GM23248 (cell line): ENCODE measurements around the gene TNF. TPM values are rescaled to one million over a fixed set of nuclear protein-coding genes. Genes with fewer than 3 reads are reported as not detected.
"Not testable (repeated sequence)": the region's sequence is repeated elsewhere in the genome, so short reads cannot be mapped to it uniquely, and the experiment has no call there.

ENCODE experiments used
- DNase-seq: peaks from one replicate; pipeline ENCODE4 v3.0.0-alpha.2; 2015
- H2AFZ ChIP-seq: fragments of 200-600 bp; sonication (generic); 2 replicates; pipeline ENCODE4 v1.6.1; 2016; ENCODE audit warnings: antibody characterized with exemption
- H3F3A ChIP-seq: fragments of 200-600 bp; sonication (generic); 2 replicates; pipeline ENCODE4 v1.6.1; 2016; ENCODE audit warnings: mild to moderate bottlenecking, antibody characterized with exemption, mixed run types; ENCODE audit not compliant: insufficient read depth
- H3K27ac ChIP-seq: fragments of 200-600 bp; sonication (generic); 2 replicates; pipeline ENCODE4 v1.5.1; 2016; ENCODE audit warnings: mild to moderate bottlenecking
- H3K27me3 ChIP-seq: fragments of 200-600 bp; sonication (generic); replicated peaks from 2 replicates; pipeline ENCODE4 v1.6.1; 2016; ENCODE audit warnings: mild to moderate bottlenecking; ENCODE audit not compliant: insufficient read depth
- H3K36me3 ChIP-seq: fragments of 200-600 bp; sonication (generic); 2 replicates; pipeline ENCODE4 v1.6.1; 2016; ENCODE audit warnings: low read depth, mild to moderate bottlenecking
- H3K4me1 ChIP-seq: fragments of 200-600 bp; sonication (generic); 2 replicates; pipeline ENCODE4 v1.6.1; 2016; ENCODE audit warnings: mild to moderate bottlenecking; ENCODE audit not compliant: insufficient read depth
- H3K4me2 ChIP-seq: fragments of 200-600 bp; sonication (generic); one replicate; pipeline ENCODE4 v1.6.1; 2016; ENCODE audit warnings: mild to moderate bottlenecking; ENCODE audit not compliant: unreplicated experiment
- H3K4me3 ChIP-seq: fragments of 200-600 bp; sonication (generic); 2 replicates; pipeline ENCODE4 v1.5.1; 2016; ENCODE audit warnings: mild to moderate bottlenecking
- H3K79me2 ChIP-seq: fragments of 200-600 bp; sonication (generic); 2 replicates; pipeline ENCODE4 v1.6.1; 2016; ENCODE audit warnings: mild to moderate bottlenecking; ENCODE audit not compliant: insufficient read depth
- H3K9ac ChIP-seq: fragments of 200-600 bp; sonication (generic); 2 replicates; pipeline ENCODE4 v1.6.1; 2016; ENCODE audit warnings: mild to moderate bottlenecking
- H3K9me2 ChIP-seq: fragments of 200-600 bp; sonication (generic); 2 replicates; pipeline ENCODE4 v1.6.1; 2016; ENCODE audit warnings: mixed run types, mild to moderate bottlenecking, moderate library complexity; ENCODE audit not compliant: insufficient read depth
- H3K9me3 ChIP-seq: fragments of 200-600 bp; sonication (generic); one replicate; pipeline ENCODE4 v1.6.1; 2017; ENCODE audit warnings: low read depth
- H4K20me1 ChIP-seq: fragments of 200-600 bp; sonication (generic); 2 replicates; pipeline ENCODE4 v1.6.0; 2016; ENCODE audit not compliant: insufficient read depth
- EZH2 ChIP-seq: fragments of 200-600 bp; sonication (generic); IDR thresholded peaks from 2 replicates; pipeline ENCODE4 v1.6.1; 2018; ENCODE audit warnings: antibody characterized with exemption, mild to moderate bottlenecking; ENCODE audit not compliant: insufficient read depth, poor library complexity, severe bottlenecking
- EZH2phosphoT487 ChIP-seq: fragments of 200-600 bp; sonication (generic); IDR thresholded peaks from 2 replicates; pipeline ENCODE4 v1.6.1; 2018; ENCODE audit warnings: antibody characterized with exemption, moderate library complexity, mild to moderate bottlenecking, low read depth; ENCODE audit not compliant: insufficient read depth
- WGBS, 2 experiments: methylation state at CpG; one replicate each; pipeline ENCODE4 v1.1.6; 2015 to 2017; ENCODE audit warnings: low lambda C conversion rate in 2 of 2, low coverage in 1 of 2; ENCODE audit errors: missing lambda C conversion rate in 2 of 2; 5-methylcytosine and 5-hydroxymethylcytosine counted together
- in situ Hi-C: fragments of 300-500 bp; cut with MboI; formaldehyde crosslinking; loops from 2 replicates; pipeline ENCODE4 v1.15.0; 2020
- polyA plus RNA-seq: library from polyadenylated mRNA; unstranded; fragments of >200 nt; fragmentation: Nextera tagmentation; extraction: Ambion mirVana; gene quantifications from 2 replicates; pipeline ENCODE4 v1.2.1, GENCODE V29; 2016
- total RNA-seq: library from RNA; depleted of rRNA; stranded (reverse); fragments of >200 nt; shearing (Covaris generic); gene quantifications from 2 replicates; pipeline ENCODE4 v1.2.3, GENCODE V29; 2014

The TNF gene
- total and polyA plus RNA-seq, 2 experiments from 2014 or later = 0.11 TPM; not detected in 1

DNA sequence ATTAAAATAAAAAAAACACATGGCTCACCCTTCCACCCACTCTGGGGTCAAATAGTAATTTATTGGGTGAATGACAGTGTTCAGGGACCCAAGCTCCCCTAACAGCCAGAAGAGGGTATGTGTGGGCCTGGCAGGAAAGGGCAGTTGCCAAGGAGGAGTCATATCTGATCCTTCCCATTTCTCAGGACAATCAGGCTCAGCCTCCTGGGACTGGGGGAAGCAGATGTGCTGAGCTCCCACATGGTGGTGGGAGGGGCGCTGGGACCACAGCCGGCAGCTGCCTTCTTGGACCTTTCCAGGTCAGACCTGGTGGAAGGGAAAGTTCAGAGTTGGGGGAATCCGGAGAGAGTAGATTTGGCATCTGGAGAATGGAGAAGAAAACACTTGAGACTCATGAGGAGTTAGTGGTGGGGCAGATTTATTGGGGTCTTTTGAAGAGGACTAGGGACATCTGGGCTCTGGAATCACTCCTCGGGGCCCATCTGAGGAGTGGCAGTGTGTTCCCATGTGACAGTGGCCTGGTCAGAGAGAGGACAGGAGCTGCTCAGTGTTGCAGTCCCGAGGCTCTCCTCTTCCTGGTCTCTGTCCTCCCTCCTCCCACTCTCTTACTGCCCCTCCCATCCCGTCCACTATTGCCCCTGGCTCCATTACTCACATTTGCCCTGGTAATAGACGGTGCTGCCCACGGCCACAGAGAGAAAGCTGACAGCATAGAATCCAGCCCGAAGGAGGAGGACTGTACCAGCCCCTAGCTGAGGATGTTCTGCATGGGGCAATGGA lies 13.7 kb downstream of the TNF start:
- in situ Hi-C loops = no loop called here
- TF ChIP-seq EZH2 (no peak), EZH2phosphoT487 (no peak)

GRCh38 chr6:31590691-31591090 lies 15.3 kb downstream of the TNF start:
- not testable (repeated sequence) for H3K27me3 ChIP-seq, H4K20me1 ChIP-seq, H3K9me2 ChIP-seq, H3K36me3 ChIP-seq, H2AFZ ChIP-seq, H3K9ac ChIP-seq, H3F3A ChIP-seq, H3K9me3 ChIP-seq, H3K27ac ChIP-seq, H3K4me2 ChIP-seq, H3K79me2 ChIP-seq, DNase-seq, H3K4me1 ChIP-seq, H3K4me3 ChIP-seq
- WGBS, 2 experiments = 67 to 68% methylated on average over 5 of the region's 5 CpGs
- in situ Hi-C loops = loop anchor here (10.0 kb wide), 1 partner anchor 96 kb away; the partner anchor contains the start of gene MICB

More for the DNA sequence above, 13.7 kb downstream of the TNF start:
- WGBS, 2 experiments = 27 to 35% methylated on average over 9 of the region's 9 CpGs
- no peaks in the 10 kb centered on the region for H3K36me3 ChIP-seq
- peak overlapping the region; percentile 86 for H2AFZ ChIP-seq
- no peaks in the 10 kb centered on the region for H3K27me3 ChIP-seq
- H3K79me2 ChIP-seq = no peaks in the 10 kb centered on the region
- no peaks in the 10 kb centered on the region for H3K9me2 ChIP-seq
- H3K4me1 ChIP-seq = 0 out of 2 replicates have a peak, but pooled peaks cover 4% of the 10 kb centered on the region
- no peaks in the 10 kb centered on the region for H4K20me1 ChIP-seq
- peak overlapping the region; percentile 20 for H3K4me2 ChIP-seq
- no peaks in the 10 kb centered on the region for H3K9me3 ChIP-seq
- H3K27ac ChIP-seq = no peak overlapping the region
- no peak overlapping the region for H3K9ac ChIP-seq
- H3F3A ChIP-seq = no peaks in the 10 kb centered on the region
- no peak overlapping the region for H3K4me3 ChIP-seq
- peak; percentile 50 for DNase-seq

DNA sequence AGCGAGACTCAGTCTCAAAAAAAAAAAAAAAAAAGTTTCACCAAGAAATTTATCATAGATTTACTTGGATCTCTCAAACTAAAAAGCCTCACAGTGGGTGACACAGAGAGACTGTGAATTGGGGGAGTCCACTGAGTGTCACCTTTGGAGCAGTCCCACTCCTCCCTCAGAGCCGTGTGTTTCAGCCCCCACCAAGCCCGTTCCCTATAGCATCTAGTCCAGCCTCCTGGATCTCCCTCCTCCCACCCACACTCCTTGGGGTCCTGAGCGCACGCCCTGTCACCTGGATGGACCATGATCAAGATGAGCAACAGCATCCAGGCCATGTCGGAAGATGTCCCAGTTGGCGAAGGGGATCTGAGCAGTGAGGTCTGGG lies 17.0 kb downstream of the TNF start:
- Histone ChIP-seq H3K9me2 (no peaks in the 10 kb centered on the region), H3K4me3 (no peak overlapping the region), H3K9ac (no peak overlapping the region), H3K79me2 (no peaks in the 10 kb centered on the region), H3K36me3 (no peaks in the 10 kb centered on the region), H2AFZ (no peak overlapping the region), H3K9me3 (no peaks in the 10 kb centered on the region), H3K27me3 (no peaks in the 10 kb centered on the region), H3K4me1 (0 out of 2 replicates have a peak, but pooled peaks cover 4% of the 10 kb centered on the region), H3F3A (no peaks in the 10 kb centered on the region), H3K27ac (no peak overlapping the region), H3K4me2 (no peak overlapping the region), H4K20me1 (no peaks in the 10 kb centered on the region)
- in situ Hi-C loops = loop anchor here (10.0 kb wide), 1 partner anchor 98 kb away; the partner anchor contains the start of gene MICB
- no peak for DNase-seq
- TF ChIP-seq EZH2phosphoT487 (no peak), EZH2 (no peak)
- WGBS, 2 experiments = 87 to 88% methylated on average over 7 of the region's 7 CpGs

DNA sequence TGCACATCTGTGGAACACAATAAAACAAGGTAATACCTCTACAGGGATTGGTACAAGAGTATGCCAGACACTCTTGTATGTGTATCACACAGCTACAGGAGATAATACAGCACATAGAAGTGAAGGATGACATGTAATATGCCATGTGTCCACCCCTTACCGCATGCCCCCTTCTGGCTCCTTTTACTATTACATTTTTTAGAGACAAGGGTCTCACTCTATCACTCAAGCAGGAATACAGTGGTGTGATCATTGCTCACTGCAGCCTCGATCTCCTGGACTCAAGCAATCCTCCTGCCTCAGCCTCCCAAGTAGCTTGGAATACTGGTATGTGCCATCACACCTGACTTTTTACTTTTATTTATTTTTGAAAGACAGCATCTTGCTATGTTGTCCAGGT lies 21.6 kb downstream of the TNF start:
- no peaks in the 10 kb centered on the region for H3K36me3 ChIP-seq
- no peaks in the 10 kb centered on the region for H4K20me1 ChIP-seq
- no peaks in the 10 kb centered on the region for H3K4me1 ChIP-seq
- H3K9ac ChIP-seq = no peak overlapping the region
- no peaks in the 10 kb centered on the region for H3K27me3 ChIP-seq
- no peak overlapping the region for H3K4me2 ChIP-seq
- no peaks in the 10 kb centered on the region for H3K79me2 ChIP-seq
- in situ Hi-C loops = loop anchor here (10.0 kb wide), 1 partner anchor 102 kb away; the partner anchor contains the start of gene MICB
- DNase-seq = peak; percentile 48
- TF ChIP-seq EZH2 (no peak), EZH2phosphoT487 (no peak)
- no peak overlapping the region for H3K4me3 ChIP-seq
- no peaks in the 10 kb centered on the region for H3K9me3 ChIP-seq
- WGBS, 2 experiments = 3 to 5% methylated on average over 2 of the region's 2 CpGs
- no peaks in the 10 kb centered on the region for H3F3A ChIP-seq
- no peak overlapping the region for H3K27ac ChIP-seq
- H2AFZ ChIP-seq = no peak overlapping the region
- H3K9me2 ChIP-seq = no peaks in the 10 kb centered on the region
